ENCODE data around the gene CAPN5. TPM values are rescaled to one million over a fixed set of nuclear protein-coding genes. Genes with fewer than 3 reads are reported as not detected.

The CAPN5 gene
- total and polyA plus RNA-seq, 2 experiments from 2014 or later, result 10.2 to 32.2 TPM

DNA sequence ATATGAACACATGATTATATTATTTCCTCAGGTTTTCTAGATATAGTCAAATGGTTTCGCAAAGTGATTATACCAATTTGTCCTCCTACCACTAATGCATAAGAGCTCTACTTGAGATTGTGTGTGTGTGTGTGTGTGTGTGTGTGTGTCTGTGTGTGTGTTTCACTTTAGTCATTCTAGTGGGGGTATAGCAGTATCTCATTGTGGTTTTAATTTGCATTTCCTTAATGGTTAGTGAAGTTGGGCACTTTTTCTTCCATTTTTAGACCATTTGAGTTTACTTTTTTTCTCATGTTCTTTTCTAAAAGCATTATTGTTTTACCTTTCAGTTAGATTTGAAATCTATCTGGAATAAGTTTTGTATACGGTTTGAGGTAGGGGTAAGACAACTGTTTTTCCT, 12.9 kb downstream of the CAPN5 start:
- H3K4me2 ChIP-seq, result no peak overlapping the region
- no peaks in the 10 kb centered on the region for H3K27me3 ChIP-seq (ENCODE audit: insufficient read depth)
- Mint-ChIP-seq H3K9me3 (no peaks in the 10 kb centered on the region; the same call in 2 of the 3 replicates), H3K4me1 (peaks cover 6% of the 10 kb centered on the region; the same call in 2 of the 3 replicates), H3K27ac (no peak overlapping the region), H3K27me3 (ENCODE audit: insufficient read depth, low read depth, poor library complexity) (peaks cover 10% of the 10 kb centered on the region), H3K36me3 (ENCODE audit: low read depth) (no peaks in the 10 kb centered on the region; the same call in 2 of the 3 replicates), H3K4me3 (no peak overlapping the region)
- H3F3A ChIP-seq (replicated peaks; ENCODE audit: low read depth), result no peaks in the 10 kb centered on the region
- no peaks in the 10 kb centered on the region for H3K4me1 ChIP-seq (ENCODE audit: insufficient read depth)
- no peak overlapping the region for H3K27ac ChIP-seq (ENCODE audit: low read depth)
- H2AFZ ChIP-seq, result no peak overlapping the region
- H3K4me3 ChIP-seq, result no peak overlapping the region
- DNase-seq (ENCODE audit: low spot score), result no peak
- no peaks in the 10 kb centered on the region for H4K20me1 ChIP-seq (replicated peaks; ENCODE audit: insufficient read depth)
- H3K9me2 ChIP-seq (ENCODE audit: insufficient read depth), result no peaks in the 10 kb centered on the region
- H3K79me2 ChIP-seq (replicated peaks; ENCODE audit: insufficient read depth), result peaks cover 16% of the 10 kb centered on the region; the same call in 1 of the 2 replicates
- no peak for TF ChIP-seq POLR2AphosphoS5 (IDR thresholded peaks at IDR 0.05; ENCODE audit: low read depth)
- no peak for TF ChIP-seq STAT1 (IDR thresholded peaks at IDR 0.05; ENCODE audit: unreplicated experiment)
- no peak for TF ChIP-seq ZNF331 (CRISPR knock-in tag; IDR thresholded peaks at IDR 0.05; ENCODE audit: low read depth)
- H3K36me3 ChIP-seq (ENCODE audit: insufficient read depth), result peaks cover 5% of the 10 kb centered on the region; the same call in 1 of the 2 replicates
- ATAC-seq, result no peak

GRCh38 chr11:77080643-77081210, 14.0 kb downstream of the CAPN5 start:
- Histone ChIP-seq H3K27ac (ENCODE audit: low read depth) (no peak overlapping the region), H3K79me2 (replicated peaks; ENCODE audit: insufficient read depth) (peaks cover 16% of the 10 kb centered on the region; the same call in 1 of the 2 replicates), H3K36me3 (ENCODE audit: insufficient read depth) (peaks cover 5% of the 10 kb centered on the region; the same call in 1 of the 2 replicates), H4K20me1 (replicated peaks; ENCODE audit: insufficient read depth) (no peaks in the 10 kb centered on the region), H3F3A (replicated peaks; ENCODE audit: low read depth) (no peaks in the 10 kb centered on the region), H3K9me2 (ENCODE audit: insufficient read depth) (no peaks in the 10 kb centered on the region), H2AFZ (no peak overlapping the region), H3K4me3 (no peak overlapping the region), H3K27me3 (ENCODE audit: insufficient read depth) (no peaks in the 10 kb centered on the region), H3K4me2 (no peak overlapping the region), H3K4me1 (ENCODE audit: insufficient read depth) (no peaks in the 10 kb centered on the region)
- no peak for ATAC-seq
- DNase-seq (ENCODE audit: low spot score), result no peak
- no peak overlapping the region for H3K4me3 Mint-ChIP-seq
- H3K9me3 Mint-ChIP-seq, result no peaks in the 10 kb centered on the region; the same call in 2 of the 3 replicates
- peaks cover 6% of the 10 kb centered on the region; the same call in 2 of the 3 replicates for H3K4me1 Mint-ChIP-seq
- no peak overlapping the region for H3K27ac Mint-ChIP-seq
- H3K36me3 Mint-ChIP-seq (ENCODE audit: low read depth), result no peaks in the 10 kb centered on the region; the same call in 2 of the 3 replicates
- H3K27me3 Mint-ChIP-seq (ENCODE audit: insufficient read depth, low read depth, poor library complexity), result peaks cover 10% of the 10 kb centered on the region
- TF ChIP-seq, protein P1, sequence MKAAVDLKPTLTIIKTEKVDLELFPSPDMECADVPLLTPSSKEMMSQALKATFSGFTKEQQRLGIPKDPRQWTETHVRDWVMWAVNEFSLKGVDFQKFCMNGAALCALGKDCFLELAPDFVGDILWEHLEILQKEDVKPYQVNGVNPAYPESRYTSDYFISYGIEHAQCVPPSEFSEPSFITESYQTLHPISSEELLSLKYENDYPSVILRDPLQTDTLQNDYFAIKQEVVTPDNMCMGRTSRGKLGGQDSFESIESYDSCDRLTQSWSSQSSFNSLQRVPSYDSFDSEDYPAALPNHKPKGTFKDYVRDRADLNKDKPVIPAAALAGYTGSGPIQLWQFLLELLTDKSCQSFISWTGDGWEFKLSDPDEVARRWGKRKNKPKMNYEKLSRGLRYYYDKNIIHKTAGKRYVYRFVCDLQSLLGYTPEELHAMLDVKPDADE (IDR thresholded peaks at IDR 0.05), result no peak
- TF ChIP-seq JUNB (IDR thresholded peaks at IDR 0.05; ENCODE audit: unreplicated experiment), result no peak
- TF ChIP-seq EZH2 (IDR thresholded peaks at IDR 0.05; ENCODE audit: low read depth, unreplicated experiment), result no peak
- TF ChIP-seq ZNF331 (CRISPR knock-in tag; IDR thresholded peaks at IDR 0.05; ENCODE audit: low read depth), result no peak
- TF ChIP-seq STAT1 (IDR thresholded peaks at IDR 0.05; ENCODE audit: unreplicated experiment), result no peak
- TF ChIP-seq EZH2phosphoT487 (IDR thresholded peaks at IDR 0.05; ENCODE audit: unreplicated experiment), result no peak
- no peak for TF ChIP-seq CTCF (conservative IDR thresholded peaks at IDR 0.05; ENCODE audit: low read depth in 2 of 2)
- TF ChIP-seq, protein P2, sequence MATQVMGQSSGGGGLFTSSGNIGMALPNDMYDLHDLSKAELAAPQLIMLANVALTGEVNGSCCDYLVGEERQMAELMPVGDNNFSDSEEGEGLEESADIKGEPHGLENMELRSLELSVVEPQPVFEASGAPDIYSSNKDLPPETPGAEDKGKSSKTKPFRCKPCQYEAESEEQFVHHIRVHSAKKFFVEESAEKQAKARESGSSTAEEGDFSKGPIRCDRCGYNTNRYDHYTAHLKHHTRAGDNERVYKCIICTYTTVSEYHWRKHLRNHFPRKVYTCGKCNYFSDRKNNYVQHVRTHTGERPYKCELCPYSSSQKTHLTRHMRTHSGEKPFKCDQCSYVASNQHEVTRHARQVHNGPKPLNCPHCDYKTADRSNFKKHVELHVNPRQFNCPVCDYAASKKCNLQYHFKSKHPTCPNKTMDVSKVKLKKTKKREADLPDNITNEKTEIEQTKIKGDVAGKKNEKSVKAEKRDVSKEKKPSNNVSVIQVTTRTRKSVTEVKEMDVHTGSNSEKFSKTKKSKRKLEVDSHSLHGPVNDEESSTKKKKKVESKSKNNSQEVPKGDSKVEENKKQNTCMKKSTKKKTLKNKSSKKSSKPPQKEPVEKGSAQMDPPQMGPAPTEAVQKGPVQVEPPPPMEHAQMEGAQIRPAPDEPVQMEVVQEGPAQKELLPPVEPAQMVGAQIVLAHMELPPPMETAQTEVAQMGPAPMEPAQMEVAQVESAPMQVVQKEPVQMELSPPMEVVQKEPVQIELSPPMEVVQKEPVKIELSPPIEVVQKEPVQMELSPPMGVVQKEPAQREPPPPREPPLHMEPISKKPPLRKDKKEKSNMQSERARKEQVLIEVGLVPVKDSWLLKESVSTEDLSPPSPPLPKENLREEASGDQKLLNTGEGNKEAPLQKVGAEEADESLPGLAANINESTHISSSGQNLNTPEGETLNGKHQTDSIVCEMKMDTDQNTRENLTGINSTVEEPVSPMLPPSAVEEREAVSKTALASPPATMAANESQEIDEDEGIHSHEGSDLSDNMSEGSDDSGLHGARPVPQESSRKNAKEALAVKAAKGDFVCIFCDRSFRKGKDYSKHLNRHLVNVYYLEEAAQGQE (IDR thresholded peaks at IDR 0.05; ENCODE audit: unreplicated experiment), result no peak
- TF ChIP-seq NANOG (IDR thresholded peaks at IDR 0.05; ENCODE audit: borderline replicate concordance), result no peak
- TF ChIP-seq POLR2AphosphoS5 (IDR thresholded peaks at IDR 0.05; ENCODE audit: low read depth), result no peak

Data from GM23338 (cell line).